H7 (cell line): ENCODE results near the gene SCGB3A1. TPM values are rescaled to one million over a fixed set of nuclear protein-coding genes. Genes with fewer than 3 reads are reported as not detected.

Experiments
- DNase-seq: peaks from one replicate; pipeline ENCODE4 v3.0.0; 2012
- H3K27me3 ChIP-seq: 2 replicates; pipeline ENCODE4 v1.6.0; 2011; ENCODE audit warnings: mild to moderate bottlenecking, low read length; ENCODE audit not compliant: control insufficient read depth, insufficient read depth
- H3K36me3 ChIP-seq: replicated peaks from 2 replicates; pipeline ENCODE4 v1.5.1; 2011; ENCODE audit warnings: low read length; ENCODE audit not compliant: control insufficient read depth, insufficient read depth
- H3K4me3 ChIP-seq: 2 replicates; pipeline ENCODE4 v1.5.1; 2011; ENCODE audit warnings: low read depth, mild to moderate bottlenecking, control low read depth, low read length, moderate library complexity; ENCODE audit not compliant: insufficient read depth
- total RNA-seq: library from RNA; depleted of rRNA; stranded (reverse); fragments of >200 nt; shearing (Covaris generic); gene quantifications from 2 replicates; pipeline ENCODE4 v1.2.3, GENCODE V29; 2014

SCGB3A1 gene
- total RNA-seq, 1 experiment from 2014 or later = not detected

DNA sequence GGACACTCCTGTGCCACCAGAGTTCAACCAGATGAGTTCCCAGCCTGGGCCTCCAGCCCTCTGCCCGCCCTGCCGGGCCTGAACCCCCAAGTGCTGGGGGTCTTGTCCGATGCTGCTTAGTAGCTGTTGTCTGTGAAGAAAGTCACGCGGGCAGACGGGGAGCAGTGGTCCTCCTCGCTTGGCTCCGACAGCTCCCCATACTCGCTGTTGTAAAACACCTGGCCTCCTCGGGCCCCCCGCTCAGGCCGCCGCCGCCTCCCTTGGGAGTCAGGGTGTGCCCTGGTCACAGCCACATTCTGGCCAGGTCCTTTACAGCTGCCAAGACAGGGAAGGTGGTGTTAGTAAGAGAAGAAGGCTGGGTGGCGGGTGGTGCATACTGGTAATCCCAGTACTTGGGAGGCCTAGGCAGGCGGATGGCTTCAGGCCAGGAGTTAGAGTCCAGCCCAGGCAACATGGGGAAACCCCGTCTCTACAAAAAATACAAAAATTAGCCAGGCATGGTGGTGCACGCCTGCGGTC is 11.8 kb upstream of the SCGB3A1 start:
- H3K36me3 ChIP-seq = no peaks in the 10 kb centered on the region
- DNase-seq = peak; percentile 73
- H3K4me3 ChIP-seq = no peak overlapping the region
- H3K27me3 ChIP-seq = no peaks in the 10 kb centered on the region

GRCh38 chr5:180602481-180603075 is 11.3 kb upstream of the SCGB3A1 start:
- Histone ChIP-seq H3K27me3 (no peaks in the 10 kb centered on the region), H3K4me3 (no peak overlapping the region), H3K36me3 (no peaks in the 10 kb centered on the region)
- no peak for DNase-seq

DNA sequence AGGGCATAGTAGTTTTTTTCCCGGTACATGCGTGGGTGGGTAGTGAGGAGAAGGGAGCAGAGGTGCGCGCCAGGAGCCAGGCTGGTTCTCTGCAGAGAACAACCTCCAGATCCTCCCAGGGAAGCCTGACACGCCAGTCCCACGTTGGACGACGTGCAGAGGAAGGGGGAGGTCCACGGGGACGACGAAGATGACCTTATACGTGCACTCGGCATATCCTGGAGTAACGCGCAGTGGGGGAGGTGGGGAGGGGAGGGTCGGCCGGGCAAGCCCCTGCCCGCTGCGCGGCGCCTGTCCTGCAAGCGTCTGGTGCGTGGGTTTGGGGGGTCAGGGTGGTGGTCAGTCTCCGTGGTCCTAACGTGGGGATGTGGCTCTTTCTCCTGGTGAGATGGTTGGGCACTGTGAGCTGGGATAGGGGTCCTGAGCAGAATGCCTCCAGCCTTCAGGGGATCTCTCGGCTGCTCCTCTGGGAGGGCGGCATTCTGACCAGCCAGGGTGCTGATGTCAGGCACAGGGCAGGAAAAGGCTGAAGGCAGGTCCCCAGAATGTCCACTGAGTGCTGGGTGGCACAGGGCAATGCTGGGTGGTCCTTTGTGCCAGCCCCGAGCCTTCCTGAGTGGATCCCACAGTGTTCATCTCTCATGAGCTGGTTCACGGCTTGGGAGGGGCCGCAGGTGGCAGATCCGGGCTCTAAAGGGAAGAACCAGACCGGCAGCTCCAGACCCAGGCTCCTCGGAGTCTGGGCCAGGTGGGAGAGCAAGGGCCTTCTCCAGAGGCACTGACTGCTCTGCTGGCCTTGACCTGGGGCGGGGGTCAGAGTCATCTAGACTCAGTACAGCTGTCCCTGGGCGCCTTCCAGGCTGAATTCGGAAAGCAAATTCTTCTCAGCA is 10.5 kb upstream of the SCGB3A1 start:
- Histone ChIP-seq H3K36me3 (no peaks in the 10 kb centered on the region), H3K4me3 (no peak overlapping the region)
- peak; percentile 57 for DNase-seq

DNA sequence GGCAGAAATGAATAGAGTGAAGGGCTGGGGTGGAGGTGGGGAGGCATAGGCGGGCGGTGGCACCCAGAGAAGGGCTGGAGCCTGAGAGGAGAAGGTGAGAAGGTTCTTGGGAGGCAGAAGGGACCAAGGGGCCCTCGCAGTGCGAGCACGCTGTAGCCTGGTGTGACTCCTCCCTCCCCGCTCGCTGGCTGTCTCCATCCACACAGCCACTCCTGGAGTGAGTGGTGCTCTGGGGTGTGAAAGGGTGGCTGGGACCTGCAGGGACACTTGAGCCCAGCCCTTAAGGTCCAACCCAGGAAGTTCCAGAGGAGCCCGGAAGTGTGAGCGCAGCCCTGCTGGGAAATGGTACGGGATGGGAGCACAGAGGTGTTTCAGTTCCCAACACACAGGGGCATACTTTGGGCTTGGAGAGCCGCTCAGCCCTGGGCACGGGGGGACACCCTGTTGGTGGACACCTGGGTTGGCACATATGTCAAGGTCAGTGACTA is 9.3 kb upstream of the SCGB3A1 start:
- peak; percentile 51 for DNase-seq
- H3K4me3 ChIP-seq = no peak overlapping the region

More for the DNA sequence above, 10.5 kb upstream of the SCGB3A1 start:
- no peaks in the 10 kb centered on the region for H3K27me3 ChIP-seq

DNA sequence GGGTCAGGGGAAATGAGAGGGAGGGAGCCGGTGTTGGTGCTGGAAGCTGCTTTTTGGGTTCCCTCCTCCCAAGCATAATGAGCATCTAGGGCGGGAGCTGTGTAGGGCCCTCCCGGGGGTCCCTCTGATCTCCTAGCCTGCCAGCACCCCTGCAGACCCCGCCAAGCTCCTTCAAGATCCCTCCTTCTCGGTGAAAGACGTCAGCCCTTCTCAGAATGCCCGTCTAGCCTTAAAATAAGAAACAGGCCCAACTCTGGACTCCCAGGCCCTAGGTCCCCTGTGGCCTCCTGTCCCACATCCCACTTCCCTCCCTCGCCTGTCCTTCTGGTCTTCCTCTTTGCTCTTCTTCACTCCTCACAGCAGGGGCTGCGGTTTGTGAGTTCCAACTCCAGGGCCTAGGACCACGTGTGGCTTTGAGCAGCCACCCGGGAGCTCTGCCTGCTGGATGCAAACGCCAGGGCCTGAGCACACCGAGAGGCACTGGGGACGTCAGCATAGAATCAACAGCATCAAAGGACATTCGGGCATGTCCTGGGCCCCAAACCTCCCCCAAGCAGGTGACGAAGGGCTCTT is 8.8 kb upstream of the SCGB3A1 start:
- Histone ChIP-seq H3K36me3 (no peaks in the 10 kb centered on the region), H3K27me3 (no peaks in the 10 kb centered on the region), H3K4me3 (no peak overlapping the region)
- DNase-seq = peak; percentile 52

More for the DNA sequence above, 9.3 kb upstream of the SCGB3A1 start:
- no peaks in the 10 kb centered on the region for H3K36me3 ChIP-seq
- H3K27me3 ChIP-seq = no peaks in the 10 kb centered on the region

- DNase-seq = no peak
- H3K4me3 ChIP-seq = no peak overlapping the region
- no peaks in the 10 kb centered on the region for H3K27me3 ChIP-seq
- H3K36me3 ChIP-seq = no peaks in the 10 kb centered on the region
These were observed 8.3 kb upstream of the SCGB3A1 start for GRCh38 chr5:180599590-180599914.

DNA sequence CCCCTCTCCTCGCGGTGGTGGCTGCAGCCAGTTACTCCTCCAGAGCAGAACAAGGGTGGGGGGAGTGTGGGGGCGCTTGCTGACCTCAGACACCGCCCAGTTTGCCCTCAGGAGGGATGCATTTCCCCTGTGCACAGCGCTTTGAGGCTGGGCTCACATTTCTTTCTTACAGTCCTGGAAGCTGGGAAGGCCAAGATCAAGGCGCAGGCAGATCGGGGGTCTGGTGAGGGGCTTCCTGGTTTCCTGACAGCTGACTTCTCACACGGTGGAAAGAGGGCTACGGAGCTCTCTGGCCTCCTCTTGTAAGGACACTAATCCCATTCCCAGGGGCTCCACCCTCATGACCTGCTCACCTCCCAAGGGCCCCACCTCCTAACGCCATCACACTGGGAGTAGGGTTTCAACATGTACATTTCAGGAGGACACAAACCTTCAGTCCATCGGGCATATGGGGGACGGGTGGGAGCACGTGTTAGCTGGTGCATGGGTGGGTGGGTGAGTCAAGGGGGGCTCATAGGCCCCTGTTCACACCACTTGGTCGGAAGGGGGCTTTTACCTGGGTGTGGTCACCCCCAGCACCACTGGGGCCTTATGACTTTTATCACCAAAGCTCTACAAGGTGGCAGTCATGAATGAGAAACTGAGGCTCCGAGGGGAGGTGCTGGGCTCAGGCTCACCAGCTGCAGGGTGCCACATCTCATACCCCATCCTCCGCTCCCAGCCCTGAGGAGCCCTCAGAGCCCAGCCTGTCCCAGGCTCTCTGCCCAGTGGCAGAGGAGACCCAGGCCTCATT is 7.7 kb upstream of the SCGB3A1 start:
- DNase-seq = peak; percentile 39
- Histone ChIP-seq H3K4me3 (no peak overlapping the region), H3K36me3 (no peaks in the 10 kb centered on the region), H3K27me3 (no peaks in the 10 kb centered on the region)

DNA sequence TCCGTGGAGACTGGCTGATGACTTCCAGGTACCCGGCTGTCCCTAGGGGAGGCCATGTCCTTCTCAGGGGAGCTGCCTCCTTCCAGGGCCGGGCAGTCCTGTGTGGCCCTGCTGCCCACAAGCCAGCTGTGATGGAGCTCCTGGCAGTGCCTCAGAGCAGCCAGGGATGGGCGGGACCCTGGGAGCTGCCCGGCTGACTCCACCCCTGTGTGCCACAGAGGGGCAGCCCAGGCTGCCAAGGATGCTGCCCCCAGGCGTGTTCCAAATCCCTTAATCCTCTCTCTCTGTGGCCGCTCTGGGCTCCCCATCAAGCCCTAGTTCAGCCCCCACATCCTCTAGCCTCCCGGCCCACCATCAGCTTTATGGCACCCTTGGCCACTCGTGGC is 7.0 kb upstream of the SCGB3A1 start:
- Histone ChIP-seq H3K27me3 (no peaks in the 10 kb centered on the region), H3K4me3 (no peak overlapping the region), H3K36me3 (no peaks in the 10 kb centered on the region)
- peak; percentile 62 for DNase-seq

DNA sequence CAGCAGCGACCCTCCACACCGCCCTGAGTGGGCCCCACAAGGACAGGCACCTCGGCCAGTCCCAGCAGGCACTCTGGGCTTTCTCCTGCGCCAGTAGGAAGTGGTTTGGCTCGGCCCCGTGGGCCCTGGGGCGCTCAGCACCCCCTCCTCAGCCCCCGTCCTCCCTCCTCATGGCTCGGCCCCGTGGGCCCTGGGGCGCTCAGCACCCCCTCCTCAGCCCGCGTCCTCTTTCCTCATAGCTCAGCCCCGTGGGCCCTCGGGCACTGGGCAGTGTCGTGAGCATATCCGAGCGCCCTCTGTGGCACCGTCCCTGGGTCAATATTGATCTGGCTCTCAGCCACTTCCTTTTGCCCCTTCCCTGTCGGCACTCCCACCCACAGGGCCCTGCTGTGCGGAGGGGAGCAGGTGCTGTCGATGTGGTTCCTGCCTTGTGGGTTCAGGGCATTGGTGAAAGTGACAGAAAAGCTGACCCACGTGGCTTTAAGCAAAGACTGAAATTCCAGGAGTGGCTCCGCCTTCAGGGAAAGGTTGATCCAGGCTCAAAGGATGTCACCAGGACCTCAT is 5.5 kb upstream of the SCGB3A1 start:
- no peaks in the 10 kb centered on the region for H3K36me3 ChIP-seq
- DNase-seq = peak; percentile 33

DNA sequence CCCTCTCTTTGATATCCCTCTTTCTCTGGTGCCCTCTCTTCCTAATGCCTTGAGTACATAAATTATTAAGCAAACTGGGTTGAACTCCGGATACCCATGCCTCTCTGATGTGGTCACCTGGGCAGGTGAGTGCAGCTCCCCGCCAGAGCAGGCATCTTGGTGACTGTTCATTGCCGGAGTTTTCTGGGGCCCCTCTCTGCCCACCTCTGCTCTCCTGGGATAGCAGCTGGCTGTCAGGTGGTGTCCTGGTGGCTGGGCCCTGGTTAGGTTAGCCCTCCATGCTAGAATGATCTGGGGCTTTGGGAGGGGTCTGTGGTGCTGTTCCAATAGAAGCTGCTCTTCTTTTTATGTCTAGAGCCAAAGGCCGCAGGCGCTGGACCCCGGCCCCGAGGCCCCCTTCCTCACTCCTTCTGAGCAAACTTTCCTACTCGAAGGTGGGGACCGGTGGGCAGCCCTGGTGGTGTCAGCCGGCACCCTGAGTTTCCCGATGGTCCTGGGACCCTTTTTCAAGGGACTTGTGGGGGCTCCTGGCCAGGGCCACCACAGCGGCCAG is 4.9 kb upstream of the SCGB3A1 start:
- H3K4me3 ChIP-seq = no peak overlapping the region
- H3K36me3 ChIP-seq = no peaks in the 10 kb centered on the region
- peaks cover 7% of the 10 kb centered on the region; the same call in 1 of the 2 replicates for H3K27me3 ChIP-seq
- peak; percentile 43 for DNase-seq

More for the DNA sequence above, 5.5 kb upstream of the SCGB3A1 start:
- Histone ChIP-seq H3K4me3 (no peak overlapping the region), H3K27me3 (peaks cover 4% of the 10 kb centered on the region; the same call in 1 of the 2 replicates)

DNA sequence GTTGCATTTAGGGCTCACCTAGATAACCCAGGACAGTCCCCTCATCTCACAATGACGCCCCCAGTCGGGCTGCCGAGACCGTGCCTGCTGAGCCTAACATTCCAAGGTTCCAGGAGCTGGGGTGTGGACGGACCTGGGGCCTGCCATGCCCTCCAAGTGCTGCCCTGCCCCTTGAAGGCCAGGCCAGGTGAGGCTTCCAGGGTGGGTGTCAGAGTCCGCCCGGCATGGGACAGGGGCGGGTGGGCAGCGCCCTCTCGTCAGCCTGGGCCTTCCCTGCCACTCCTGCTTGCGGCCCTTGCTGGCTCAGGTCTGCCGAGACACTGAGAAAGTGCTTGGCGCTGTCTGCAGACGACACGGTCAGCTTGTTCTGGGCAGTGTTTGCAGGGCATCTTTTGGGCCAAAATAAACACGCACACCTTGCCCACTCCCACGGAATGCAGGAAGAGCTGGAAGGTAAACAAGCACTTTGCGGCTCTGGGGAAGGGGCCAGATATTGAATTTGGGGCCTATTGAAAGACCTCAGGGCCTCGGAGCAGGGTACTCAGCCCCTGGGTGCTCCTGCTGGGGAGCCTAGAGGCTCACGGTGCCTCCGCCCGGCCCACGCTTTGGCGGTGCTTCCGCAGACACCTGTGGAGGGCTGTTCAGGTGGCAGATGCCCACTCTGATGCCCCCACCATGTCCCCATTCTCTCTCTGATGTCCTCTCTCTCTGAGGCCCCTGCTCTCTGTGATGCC is 4.2 kb upstream of the SCGB3A1 start:
- Histone ChIP-seq H3K4me3 (no peak overlapping the region), H3K36me3 (no peaks in the 10 kb centered on the region), H3K27me3 (peaks cover 13% of the 10 kb centered on the region; the same call in 1 of the 2 replicates)
- peak; percentile 60 for DNase-seq

GRCh38 chr5:180595046-180595379 is 3.7 kb upstream of the SCGB3A1 start:
- DNase-seq = no peak
- Histone ChIP-seq H3K36me3 (no peaks in the 10 kb centered on the region), H3K27me3 (peaks cover 18% of the 10 kb centered on the region; the same call in 1 of the 2 replicates), H3K4me3 (no peak overlapping the region)

GRCh38 chr5:180594311-180595045 is 3.2 kb upstream of the SCGB3A1 start:
- Histone ChIP-seq H3K27me3 (peaks cover 24% of the 10 kb centered on the region; the same call in 1 of the 2 replicates), H3K36me3 (no peaks in the 10 kb centered on the region), H3K4me3 (no peak overlapping the region)
- DNase-seq = peak; percentile 37
